Measurements from ENCODE around the gene SPHK1.

- TF ChIP-seq POLR2A (IDR thresholded peaks at IDR 0.05), result no peak
- no peak for TF ChIP-seq EP300 (IDR thresholded peaks at IDR 0.05)
Measured at GRCh38 chr17:76385892-76386786, 1.7 kb downstream of the SPHK1 start.
